Loucy (cell line): ENCODE results near the gene SASH1.

ENCODE experiments used
- CTCF ChIP-seq: fragments of 200-600 bp; sonication (generic); conservative IDR thresholded peaks from 2 replicates; pipeline ENCODE4 v1.5.1; 2014; ENCODE audit warnings: mild to moderate bottlenecking, antibody characterized with exemption, low read length
- EZH2phosphoT487 ChIP-seq: fragments of 200-600 bp; IDR thresholded peaks from 2 replicates; pipeline ENCODE4 v1.6.1; 2018; ENCODE audit warnings: antibody characterized with exemption, mild to moderate bottlenecking, moderate library complexity, borderline replicate concordance

DNA sequence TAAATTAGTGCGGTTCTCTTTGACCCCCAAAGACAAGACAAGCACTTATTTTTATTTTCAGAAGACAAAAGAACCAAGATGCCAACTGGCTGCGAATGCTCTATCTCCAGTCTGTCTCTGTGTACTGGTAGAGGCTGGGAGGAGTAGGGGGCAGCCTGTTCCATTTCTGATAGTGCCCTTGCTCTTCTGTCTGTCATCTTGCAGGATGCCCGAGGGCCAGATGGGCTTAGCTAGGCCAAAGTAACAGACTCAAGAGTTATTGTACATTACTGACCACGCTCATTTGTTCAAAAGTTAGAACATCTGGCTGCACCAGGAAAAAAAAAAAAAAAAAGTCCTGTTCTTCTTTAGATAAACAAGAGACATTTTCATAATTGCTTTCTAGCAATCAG is 206.1 kb downstream of the SASH1 start:
- no peak for TF ChIP-seq CTCF
- TF ChIP-seq EZH2phosphoT487, result no peak
